HG02759 (cell line): Measurements from ENCODE around the gene ATG14.

Experiments used
- ATAC-seq: cut with Tn5 transposase; IDR thresholded peaks from one replicate; pipeline ENCODE4 v1.9.1; 2021; ENCODE audit warnings: mild to moderate bottlenecking, moderate library complexity; ENCODE audit not compliant: unreplicated experiment

The ATG14 gene

GRCh38 chr14:55318694-55319093, 92.9 kb downstream of the ATG14 start:
- no peak for ATAC-seq

GRCh38 chr14:55317542-55318306, 93.9 kb downstream of the ATG14 start:
- ATAC-seq: no peak

GRCh38 chr14:55316564-55316963, 95.1 kb downstream of the ATG14 start:
- no peak for ATAC-seq
